ENCODE data around the gene MRAP2.
A peak's percentile ranks its signal among the peaks of the same experiment; 100 is the strongest.
"Not testable (repeated sequence)": the region's sequence is repeated elsewhere in the genome, so short reads cannot be mapped to it uniquely, and the experiment has no call there.

The MRAP2 gene

GRCh38 chr6:84033523-84034451 lies at the start of gene MRAP2:
TSS of gene MRAP2 (plus strand) at chr6:84033772. CDS start at chr6:84055319, 21,547 bp downstream.
- no peak for DNase-seq

GRCh38 chr6:83984411-83984810 lies 49.2 kb upstream of the MRAP2 start:
- DNase-seq, result no peak

- DNase-seq, result no peak
Measured at GRCh38 chr6:83985308-83985713, 48.3 kb upstream of the MRAP2 start.

DNA sequence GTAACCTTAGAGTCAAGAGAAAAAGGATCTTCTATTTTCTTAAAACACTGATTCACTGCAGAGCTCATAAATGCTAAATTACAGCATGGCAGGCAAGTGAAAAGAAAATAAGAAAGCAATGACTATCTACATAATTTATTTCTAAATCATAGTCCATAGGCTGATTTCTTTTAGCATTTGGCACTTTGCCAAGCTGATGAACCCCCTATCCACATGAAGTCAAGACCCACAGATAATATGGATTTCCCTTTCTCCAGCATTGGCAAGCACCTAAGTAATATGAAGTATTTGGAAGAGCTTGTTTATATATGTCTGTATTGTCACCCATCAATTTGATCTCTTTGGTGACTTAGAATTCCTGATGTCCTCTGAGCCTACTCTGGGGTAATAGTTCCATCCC lies 47.9 kb upstream of the MRAP2 start:
- DNase-seq, result no peak

DNA sequence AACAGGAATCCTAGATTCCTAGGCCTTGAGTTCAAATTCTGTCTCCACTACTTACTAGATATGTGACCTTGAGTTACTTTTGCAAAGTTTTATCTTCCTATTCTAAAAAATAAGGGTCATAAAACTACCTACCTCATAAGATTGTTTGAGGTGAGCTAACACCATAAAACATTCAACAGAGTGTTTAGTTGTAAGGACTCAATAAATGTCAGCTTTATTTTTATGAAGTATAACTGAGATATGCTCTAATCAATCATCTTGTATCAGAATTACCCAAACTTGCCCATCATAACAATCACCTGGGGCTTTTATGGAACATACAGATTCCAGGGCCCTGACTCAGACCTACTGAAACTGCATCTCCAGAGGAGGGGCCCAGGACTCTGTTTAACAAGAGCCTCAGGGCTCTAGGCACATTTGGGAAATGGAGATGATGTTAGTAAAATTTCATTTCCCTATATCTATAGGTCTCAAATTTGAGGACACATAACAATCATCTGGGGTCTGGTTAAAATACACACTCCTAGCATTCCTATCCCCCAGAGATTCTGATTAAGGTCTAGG lies 35.5 kb upstream of the MRAP2 start:
- DNase-seq, result no peak

DNA sequence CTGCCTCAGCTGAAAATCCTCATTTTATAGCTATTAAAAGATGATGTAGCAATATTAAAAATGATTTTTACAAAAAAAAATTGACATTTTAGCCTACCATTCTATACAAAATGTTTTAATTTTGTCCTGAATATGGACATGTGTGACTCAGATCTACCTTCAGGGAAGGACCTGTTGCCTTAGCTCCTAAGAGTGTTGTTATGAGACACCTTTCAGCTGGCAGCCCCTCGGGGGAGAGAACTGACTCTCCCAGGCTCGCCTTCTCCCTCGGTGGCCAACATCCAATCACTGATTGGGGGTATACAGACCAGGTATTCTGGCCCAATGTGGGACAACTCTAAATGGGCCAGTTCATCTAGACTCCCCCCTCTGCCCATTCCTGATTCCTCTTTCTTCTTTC lies 32.5 kb upstream of the MRAP2 start:
- DNase-seq, result no peak

GRCh38 chr6:84002226-84002625 lies 31.3 kb upstream of the MRAP2 start:
- DNase-seq, result no peak

- no peak for DNase-seq
Measured at GRCh38 chr6:84003131-84003530, 30.4 kb upstream of the MRAP2 start.

DNA sequence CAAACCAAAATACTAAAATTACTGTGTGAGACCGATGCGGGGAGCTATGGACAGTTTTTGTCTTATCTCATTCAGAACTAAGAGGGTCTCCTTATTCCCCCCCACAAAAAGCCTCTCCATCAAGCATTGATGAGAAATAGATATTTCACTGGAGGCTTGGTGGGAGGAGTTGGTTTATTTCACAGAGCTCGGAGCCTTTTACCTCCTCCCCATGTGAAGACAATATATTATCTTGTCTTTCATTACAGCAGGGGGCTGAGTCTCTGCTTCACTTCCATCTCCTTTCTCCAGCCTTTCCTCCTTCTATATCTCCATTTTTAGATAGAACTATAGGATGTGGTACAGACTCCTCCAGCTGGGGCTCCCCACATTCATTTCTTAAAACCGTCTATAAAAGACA lies 29.9 kb upstream of the MRAP2 start:
- no peak for DNase-seq

- no peak for DNase-seq
Measured at GRCh38 chr6:84007871-84008270, 25.7 kb upstream of the MRAP2 start.

DNA sequence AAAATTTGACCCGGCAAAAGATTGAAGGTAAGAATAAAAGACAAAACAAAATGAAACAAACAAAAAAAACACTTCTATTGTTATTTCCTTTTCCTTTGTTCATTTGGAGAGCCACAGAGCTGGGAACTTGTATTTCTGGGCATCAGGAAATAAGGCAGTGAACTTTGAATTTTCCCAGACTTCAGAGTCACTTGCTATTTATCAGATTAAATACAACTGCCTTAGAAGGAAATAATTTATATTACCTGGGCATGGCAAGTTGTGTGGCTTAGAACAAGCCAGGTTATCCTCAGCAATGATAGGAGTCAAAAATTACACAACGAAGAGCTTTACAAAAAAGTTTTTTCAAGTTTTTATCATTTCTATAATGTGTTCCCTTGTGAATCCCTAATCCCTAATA lies 20.2 kb upstream of the MRAP2 start:
- no peak for DNase-seq

DNA sequence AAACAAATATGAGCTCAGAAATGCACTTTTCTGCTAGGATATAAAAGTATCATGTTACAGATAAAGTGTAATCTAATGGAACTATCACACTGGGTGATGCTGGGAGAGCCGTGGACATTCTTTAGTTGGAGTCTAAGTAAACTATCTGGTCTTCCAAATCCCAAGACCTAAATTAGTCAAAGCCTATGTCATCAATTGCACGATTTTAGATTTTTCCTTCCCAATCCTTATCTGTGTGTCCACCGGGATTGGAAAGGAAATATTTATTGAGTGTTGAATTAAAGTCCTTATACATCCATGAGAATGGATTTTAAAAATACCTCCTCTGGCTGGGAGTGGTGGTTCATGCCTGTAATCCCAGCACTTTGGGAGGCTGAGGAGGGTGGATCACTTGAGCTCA lies 19.6 kb upstream of the MRAP2 start:
- DNase-seq, result no peak

GRCh38 chr6:84016029-84016428 lies 17.5 kb upstream of the MRAP2 start:
- DNase-seq, result no peak

DNA sequence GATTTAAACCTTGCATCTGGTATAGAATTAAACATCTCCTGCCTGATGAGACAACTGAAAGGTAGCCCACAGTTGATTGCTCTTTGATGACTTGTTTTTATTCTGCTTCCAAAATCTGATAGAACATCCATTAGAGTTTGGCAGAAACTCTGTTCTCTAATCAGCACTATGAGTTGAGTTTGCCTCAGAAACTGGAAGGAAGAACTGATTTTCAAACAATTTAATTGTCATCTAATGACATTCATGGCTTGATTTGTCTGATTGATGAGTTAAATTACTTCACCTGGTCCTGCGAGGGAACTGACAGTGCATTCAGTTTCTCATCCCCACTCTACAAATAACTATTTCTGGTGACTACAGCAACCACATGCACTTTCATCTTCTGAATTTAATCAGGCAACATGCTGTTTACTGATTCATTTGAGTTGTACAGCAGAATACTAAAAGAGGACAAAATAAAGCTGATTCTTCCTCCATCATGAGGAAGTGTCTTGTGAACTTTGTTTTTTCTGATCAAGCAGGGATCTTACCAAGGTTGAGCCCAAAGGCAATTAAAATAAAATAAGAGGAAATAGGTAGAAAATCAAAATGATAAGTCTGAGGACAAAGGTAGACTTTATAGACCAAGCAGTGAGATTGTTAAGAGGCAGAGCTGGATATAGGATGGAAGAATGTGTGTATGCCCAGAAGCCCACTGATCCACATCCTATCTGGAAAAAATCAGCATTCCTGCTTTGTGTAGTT lies 15.7 kb upstream of the MRAP2 start:
- no peak for DNase-seq

- DNase-seq, result no peak
Measured at GRCh38 chr6:84018453-84019061, 15.0 kb upstream of the MRAP2 start.

- DNase-seq, result no peak
Measured at GRCh38 chr6:84019141-84019841, 14.3 kb upstream of the MRAP2 start.

GRCh38 chr6:84019842-84020211 lies 13.7 kb upstream of the MRAP2 start:
- DNase-seq, result no peak

DNA sequence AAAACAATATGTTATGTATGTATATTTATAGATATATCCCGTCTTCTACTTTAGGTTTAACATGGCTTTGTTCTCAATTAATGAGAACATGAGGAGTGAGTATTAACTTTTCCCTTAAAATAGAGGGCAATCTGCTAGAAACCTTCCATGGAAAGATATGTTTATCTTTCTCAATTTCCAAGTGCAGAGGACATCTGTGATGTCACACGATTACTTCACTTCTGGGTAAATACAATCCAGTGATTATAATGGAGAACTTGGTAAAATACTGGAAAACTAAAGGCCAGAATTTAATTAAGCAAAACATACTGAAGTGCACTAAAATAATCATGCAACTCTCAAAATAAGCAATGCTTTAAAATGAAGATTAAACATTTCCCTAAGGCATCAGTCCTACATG lies 11.9 kb upstream of the MRAP2 start:
- no peak for DNase-seq

- DNase-seq, result peak; percentile 28
Measured at GRCh38 chr6:84026721-84027164, 6.8 kb upstream of the MRAP2 start.

- DNase-seq, result peak; percentile 96
Measured at GRCh38 chr6:84027340-84028181, 6.0 kb upstream of the MRAP2 start.

GRCh38 chr6:84028350-84028749 lies 5.2 kb upstream of the MRAP2 start:
- DNase-seq, result no peak

GRCh38 chr6:84032000-84032399 lies 1.6 kb upstream of the MRAP2 start:
- not testable (repeated sequence) for DNase-seq

Data from DMS 273 treated with DMSO at 0.1 percent for 48 hours (cell line).